WTC11 (cell line): ENCODE data around the gene SPIRE1. TPM values are rescaled to one million over a fixed set of nuclear protein-coding genes. Genes with fewer than 3 reads are reported as not detected.
A peak's percentile ranks its signal among the peaks of the same experiment; 100 is the strongest.

Source experiments
- ATAC-seq: fragments of 200-7000 bp; cut with Tn5 transposase; 2 replicates; pipeline ENCODE4 v1.10.0; 2021; ENCODE audit warnings: mild to moderate bottlenecking, moderate library complexity
- CTCF ChIA-PET: fragments of 300-600 bp; sonication (Branson Sonifier 250); formaldehyde crosslinking; loops from one replicate; lab custom pipeline; 2021; ENCODE audit warnings: antibody characterized with exemption; lab: Charles Lee
- POLR2A ChIA-PET: fragments of 350-600 bp; sonication (Branson Sonifier 250); formaldehyde crosslinking; loops from one replicate; lab custom pipeline; 2021; ENCODE audit warnings: antibody characterized with exemption; lab: Charles Lee
- DNase-seq: peaks from one replicate; pipeline ENCODE4 v3.0.0; 2021; ENCODE audit warnings: low spot score
- H3K27ac Mint-ChIP-seq: 2 replicates; pipeline ENCODE4 v1.8.0; 2021; ENCODE audit warnings: mixed read lengths
- H3K27me3 Mint-ChIP-seq: 2 replicates; pipeline ENCODE4 v1.8.0; 2021; ENCODE audit warnings: low read depth, mild to moderate bottlenecking, moderate library complexity, mixed read lengths
- H3K36me3 Mint-ChIP-seq: 2 replicates; pipeline ENCODE4 v1.8.0; 2021; ENCODE audit warnings: mixed read lengths
- H3K4me1 Mint-ChIP-seq: 2 replicates; pipeline ENCODE4 v1.8.0; 2022; ENCODE audit warnings: mixed read lengths
- H3K4me3 Mint-ChIP-seq: 2 replicates; pipeline ENCODE4 v1.8.0; 2021; ENCODE audit warnings: mild to moderate bottlenecking, moderate library complexity, mixed read lengths
- H3K9me3 Mint-ChIP-seq: 2 replicates; pipeline ENCODE4 v1.8.0; 2021; ENCODE audit warnings: mixed read lengths
- EMX1 ChIP-seq: fragments of 250-450 bp; sonication (Bioruptor Pico); IDR thresholded peaks from 2 replicates; pipeline ENCODE4 v1.8.0; 2021; ENCODE audit warnings: mild to moderate bottlenecking
- FOXP1 ChIP-seq: sonication (generic); formaldehyde crosslinking; IDR thresholded peaks from 2 replicates; pipeline ENCODE4 v1.8.0; 2022; ENCODE audit warnings: missing genetic modification reagents, mild to moderate bottlenecking, moderate library complexity, borderline replicate concordance
- IRF2 ChIP-seq: sonication (generic); formaldehyde crosslinking; IDR thresholded peaks from 2 replicates; pipeline ENCODE4 v1.8.0; 2022; ENCODE audit warnings: low read depth, missing genetic modification reagents, borderline replicate concordance
- KAT7 ChIP-seq: sonication (generic); formaldehyde crosslinking; IDR thresholded peaks from 2 replicates; pipeline ENCODE4 v1.8.1; 2023; ENCODE audit warnings: missing genetic modification reagents, mild to moderate bottlenecking, borderline replicate concordance
- MXD4 ChIP-seq: fragments of 250-450 bp; sonication (Bioruptor Pico); IDR thresholded peaks from 2 replicates; pipeline ENCODE4 v1.8.0; 2021; ENCODE audit warnings: mild to moderate bottlenecking, moderate library complexity, borderline replicate concordance
- NR3C1 ChIP-seq: sonication (generic); formaldehyde crosslinking; conservative IDR thresholded peaks from 2 replicates; pipeline ENCODE4 v1.8.1; 2023; ENCODE audit warnings: low read depth, mild to moderate bottlenecking, missing genetic modification reagents
- SMAD3 ChIP-seq: sonication (generic); formaldehyde crosslinking; IDR thresholded peaks from 2 replicates; pipeline ENCODE4 v1.8.0; 2022; ENCODE audit warnings: missing genetic modification reagents, mild to moderate bottlenecking, borderline replicate concordance
- SP1 ChIP-seq: sonication (generic); formaldehyde crosslinking; conservative IDR thresholded peaks from 2 replicates; pipeline ENCODE4 v1.8.1; 2022; ENCODE audit warnings: missing genetic modification reagents
- TEAD1 ChIP-seq: sonication (generic); formaldehyde crosslinking; IDR thresholded peaks from 2 replicates; pipeline ENCODE4 v1.8.0; 2022; ENCODE audit warnings: mild to moderate bottlenecking, missing genetic modification reagents
- TP53 ChIP-seq: sonication (generic); formaldehyde crosslinking; IDR thresholded peaks from 2 replicates; pipeline ENCODE4 v1.8.1; 2023; ENCODE audit warnings: mild to moderate bottlenecking, missing genetic modification reagents
- ZNF232 ChIP-seq: sonication (generic); formaldehyde crosslinking; IDR thresholded peaks from 2 replicates; pipeline ENCODE4 v1.8.0; 2022; ENCODE audit warnings: mild to moderate bottlenecking, missing genetic modification reagents
- ZNF263 ChIP-seq: sonication (generic); formaldehyde crosslinking; IDR thresholded peaks from 2 replicates; pipeline ENCODE4 v1.8.1; 2022; ENCODE audit warnings: low read depth, mild to moderate bottlenecking, moderate library complexity, missing genetic modification reagents
- total RNA-seq: library from RNA; stranded (reverse); gene quantifications from 3 replicates; pipeline ENCODE4 v1.2.3, GENCODE V29; 2021
- TF ChIP-seq, protein P1 (sequence below): sonication (generic); formaldehyde crosslinking; IDR thresholded peaks from 2 replicates; pipeline ENCODE4 v1.8.0; 2023; ENCODE audit warnings: missing genetic modification reagents, mild to moderate bottlenecking, borderline replicate concordance
- TF ChIP-seq, protein P2 (sequence below): sonication (generic); formaldehyde crosslinking; conservative IDR thresholded peaks from 2 replicates; pipeline ENCODE4 v1.8.1; 2022; ENCODE audit warnings: mild to moderate bottlenecking, missing genetic modification reagents
- TF ChIP-seq, protein P3 (sequence below): fragments of 250-450 bp; sonication (Bioruptor Pico); IDR thresholded peaks from 2 replicates; pipeline ENCODE4 v1.9.0; 2021; ENCODE audit warnings: mild to moderate bottlenecking
- TF ChIP-seq, protein P4 (sequence below): sonication (generic); formaldehyde crosslinking; IDR thresholded peaks from 2 replicates; pipeline ENCODE4 v1.8.1; 2023; ENCODE audit warnings: mild to moderate bottlenecking, missing genetic modification reagents
- TF ChIP-seq, protein P5 (sequence below): sonication (generic); formaldehyde crosslinking; IDR thresholded peaks from 2 replicates; pipeline ENCODE4 v1.8.1; 2022; ENCODE audit warnings: mild to moderate bottlenecking, moderate library complexity, missing genetic modification reagents
- TF ChIP-seq, protein P6 (sequence below): sonication (generic); formaldehyde crosslinking; IDR thresholded peaks from 2 replicates; pipeline ENCODE4 v1.8.0; 2023; ENCODE audit warnings: missing genetic modification reagents

The SPIRE1 gene
- total RNA-seq, 1 experiment from 2014 or later, result 19.3 TPM

DNA sequence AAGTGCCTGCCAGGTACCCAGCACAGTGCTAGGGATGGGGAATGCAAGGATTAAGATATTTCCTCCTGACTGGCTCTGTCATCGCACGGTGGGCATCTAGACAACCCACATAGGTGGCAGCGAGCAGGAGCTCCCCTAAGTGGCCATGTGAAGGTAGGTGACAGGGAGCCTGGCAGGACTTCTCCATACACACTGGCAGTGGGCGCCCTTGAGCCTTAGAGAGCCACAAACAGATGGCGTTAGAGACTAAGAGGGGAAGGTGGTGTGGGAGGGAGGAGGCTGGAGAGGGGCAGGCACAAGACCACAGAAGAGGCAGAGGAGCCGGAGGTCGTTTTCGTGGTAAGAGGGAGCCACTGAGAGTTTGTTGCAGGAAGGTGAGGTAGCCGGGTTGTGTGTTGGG, 235.0 kb downstream of the SPIRE1 start:
- no peak for TF ChIP-seq NR3C1 (CRISPR knock-in tag)
- TF ChIP-seq, protein P1, sequence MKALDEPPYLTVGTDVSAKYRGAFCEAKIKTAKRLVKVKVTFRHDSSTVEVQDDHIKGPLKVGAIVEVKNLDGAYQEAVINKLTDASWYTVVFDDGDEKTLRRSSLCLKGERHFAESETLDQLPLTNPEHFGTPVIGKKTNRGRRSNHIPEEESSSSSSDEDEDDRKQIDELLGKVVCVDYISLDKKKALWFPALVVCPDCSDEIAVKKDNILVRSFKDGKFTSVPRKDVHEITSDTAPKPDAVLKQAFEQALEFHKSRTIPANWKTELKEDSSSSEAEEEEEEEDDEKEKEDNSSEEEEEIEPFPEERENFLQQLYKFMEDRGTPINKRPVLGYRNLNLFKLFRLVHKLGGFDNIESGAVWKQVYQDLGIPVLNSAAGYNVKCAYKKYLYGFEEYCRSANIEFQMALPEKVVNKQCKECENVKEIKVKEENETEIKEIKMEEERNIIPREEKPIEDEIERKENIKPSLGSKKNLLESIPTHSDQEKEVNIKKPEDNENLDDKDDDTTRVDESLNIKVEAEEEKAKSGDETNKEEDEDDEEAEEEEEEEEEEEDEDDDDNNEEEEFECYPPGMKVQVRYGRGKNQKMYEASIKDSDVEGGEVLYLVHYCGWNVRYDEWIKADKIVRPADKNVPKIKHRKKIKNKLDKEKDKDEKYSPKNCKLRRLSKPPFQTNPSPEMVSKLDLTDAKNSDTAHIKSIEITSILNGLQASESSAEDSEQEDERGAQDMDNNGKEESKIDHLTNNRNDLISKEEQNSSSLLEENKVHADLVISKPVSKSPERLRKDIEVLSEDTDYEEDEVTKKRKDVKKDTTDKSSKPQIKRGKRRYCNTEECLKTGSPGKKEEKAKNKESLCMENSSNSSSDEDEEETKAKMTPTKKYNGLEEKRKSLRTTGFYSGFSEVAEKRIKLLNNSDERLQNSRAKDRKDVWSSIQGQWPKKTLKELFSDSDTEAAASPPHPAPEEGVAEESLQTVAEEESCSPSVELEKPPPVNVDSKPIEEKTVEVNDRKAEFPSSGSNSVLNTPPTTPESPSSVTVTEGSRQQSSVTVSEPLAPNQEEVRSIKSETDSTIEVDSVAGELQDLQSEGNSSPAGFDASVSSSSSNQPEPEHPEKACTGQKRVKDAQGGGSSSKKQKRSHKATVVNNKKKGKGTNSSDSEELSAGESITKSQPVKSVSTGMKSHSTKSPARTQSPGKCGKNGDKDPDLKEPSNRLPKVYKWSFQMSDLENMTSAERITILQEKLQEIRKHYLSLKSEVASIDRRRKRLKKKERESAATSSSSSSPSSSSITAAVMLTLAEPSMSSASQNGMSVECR, result no peak
- no peak for TF ChIP-seq TP53
- no peak for TF ChIP-seq FOXP1 (CRISPR knock-in tag)
- TF ChIP-seq ZNF232 (CRISPR knock-in tag), result no peak
- no peak for TF ChIP-seq KAT7
- TF ChIP-seq, protein P2, sequence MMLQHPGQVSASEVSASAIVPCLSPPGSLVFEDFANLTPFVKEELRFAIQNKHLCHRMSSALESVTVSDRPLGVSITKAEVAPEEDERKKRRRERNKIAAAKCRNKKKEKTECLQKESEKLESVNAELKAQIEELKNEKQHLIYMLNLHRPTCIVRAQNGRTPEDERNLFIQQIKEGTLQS (CRISPR knock-in tag), result no peak
- TF ChIP-seq ZNF263, result no peak
- no peak for TF ChIP-seq MXD4 (CRISPR knock-in tag)
- no peak for TF ChIP-seq SMAD3 (CRISPR knock-in tag)
- TF ChIP-seq, protein P3, sequence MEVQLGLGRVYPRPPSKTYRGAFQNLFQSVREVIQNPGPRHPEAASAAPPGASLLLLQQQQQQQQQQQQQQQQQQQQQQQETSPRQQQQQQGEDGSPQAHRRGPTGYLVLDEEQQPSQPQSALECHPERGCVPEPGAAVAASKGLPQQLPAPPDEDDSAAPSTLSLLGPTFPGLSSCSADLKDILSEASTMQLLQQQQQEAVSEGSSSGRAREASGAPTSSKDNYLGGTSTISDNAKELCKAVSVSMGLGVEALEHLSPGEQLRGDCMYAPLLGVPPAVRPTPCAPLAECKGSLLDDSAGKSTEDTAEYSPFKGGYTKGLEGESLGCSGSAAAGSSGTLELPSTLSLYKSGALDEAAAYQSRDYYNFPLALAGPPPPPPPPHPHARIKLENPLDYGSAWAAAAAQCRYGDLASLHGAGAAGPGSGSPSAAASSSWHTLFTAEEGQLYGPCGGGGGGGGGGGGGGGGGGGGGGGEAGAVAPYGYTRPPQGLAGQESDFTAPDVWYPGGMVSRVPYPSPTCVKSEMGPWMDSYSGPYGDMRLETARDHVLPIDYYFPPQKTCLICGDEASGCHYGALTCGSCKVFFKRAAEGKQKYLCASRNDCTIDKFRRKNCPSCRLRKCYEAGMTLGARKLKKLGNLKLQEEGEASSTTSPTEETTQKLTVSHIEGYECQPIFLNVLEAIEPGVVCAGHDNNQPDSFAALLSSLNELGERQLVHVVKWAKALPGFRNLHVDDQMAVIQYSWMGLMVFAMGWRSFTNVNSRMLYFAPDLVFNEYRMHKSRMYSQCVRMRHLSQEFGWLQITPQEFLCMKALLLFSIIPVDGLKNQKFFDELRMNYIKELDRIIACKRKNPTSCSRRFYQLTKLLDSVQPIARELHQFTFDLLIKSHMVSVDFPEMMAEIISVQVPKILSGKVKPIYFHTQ (CRISPR knock-in tag), result no peak
- no peak for TF ChIP-seq SP1 (CRISPR knock-in tag)
- no peak for TF ChIP-seq EMX1 (CRISPR knock-in tag)
- TF ChIP-seq IRF2, result no peak
- no peak for TF ChIP-seq TEAD1 (CRISPR knock-in tag)
- TF ChIP-seq, protein P4, sequence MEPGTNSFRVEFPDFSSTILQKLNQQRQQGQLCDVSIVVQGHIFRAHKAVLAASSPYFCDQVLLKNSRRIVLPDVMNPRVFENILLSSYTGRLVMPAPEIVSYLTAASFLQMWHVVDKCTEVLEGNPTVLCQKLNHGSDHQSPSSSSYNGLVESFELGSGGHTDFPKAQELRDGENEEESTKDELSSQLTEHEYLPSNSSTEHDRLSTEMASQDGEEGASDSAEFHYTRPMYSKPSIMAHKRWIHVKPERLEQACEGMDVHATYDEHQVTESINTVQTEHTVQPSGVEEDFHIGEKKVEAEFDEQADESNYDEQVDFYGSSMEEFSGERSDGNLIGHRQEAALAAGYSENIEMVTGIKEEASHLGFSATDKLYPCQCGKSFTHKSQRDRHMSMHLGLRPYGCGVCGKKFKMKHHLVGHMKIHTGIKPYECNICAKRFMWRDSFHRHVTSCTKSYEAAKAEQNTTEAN (CRISPR knock-in tag), result no peak
- TF ChIP-seq, protein P5, sequence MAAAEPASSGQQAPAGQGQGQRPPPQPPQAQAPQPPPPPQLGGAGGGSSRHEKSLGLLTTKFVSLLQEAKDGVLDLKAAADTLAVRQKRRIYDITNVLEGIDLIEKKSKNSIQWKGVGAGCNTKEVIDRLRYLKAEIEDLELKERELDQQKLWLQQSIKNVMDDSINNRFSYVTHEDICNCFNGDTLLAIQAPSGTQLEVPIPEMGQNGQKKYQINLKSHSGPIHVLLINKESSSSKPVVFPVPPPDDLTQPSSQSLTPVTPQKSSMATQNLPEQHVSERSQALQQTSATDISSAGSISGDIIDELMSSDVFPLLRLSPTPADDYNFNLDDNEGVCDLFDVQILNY (CRISPR knock-in tag), result no peak
- TF ChIP-seq, protein P6, sequence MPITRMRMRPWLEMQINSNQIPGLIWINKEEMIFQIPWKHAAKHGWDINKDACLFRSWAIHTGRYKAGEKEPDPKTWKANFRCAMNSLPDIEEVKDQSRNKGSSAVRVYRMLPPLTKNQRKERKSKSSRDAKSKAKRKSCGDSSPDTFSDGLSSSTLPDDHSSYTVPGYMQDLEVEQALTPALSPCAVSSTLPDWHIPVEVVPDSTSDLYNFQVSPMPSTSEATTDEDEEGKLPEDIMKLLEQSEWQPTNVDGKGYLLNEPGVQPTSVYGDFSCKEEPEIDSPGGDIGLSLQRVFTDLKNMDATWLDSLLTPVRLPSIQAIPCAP (CRISPR knock-in tag), result no peak
- ATAC-seq (peak; percentile 13), DNase-seq (peak; percentile 36)
- no peak overlapping the region for H3K4me3 Mint-ChIP-seq
- peaks cover 31% of the 10 kb centered on the region for H3K36me3 Mint-ChIP-seq
- no peaks in the 10 kb centered on the region for H3K27me3 Mint-ChIP-seq
- H3K27ac Mint-ChIP-seq, result peak overlapping the region; percentile 36; the same call in 1 of the 2 replicates
- ChIA-PET POLR2A (interaction anchor here (0.5 kb wide), 1 partner anchor 1510 kb away, joined by 3 read pairs; no protein-coding TSS in a partner anchor), CTCF (interaction anchor here (1.0 to 3.1 kb wide), 8 partner anchors 9 to 151 kb away, joined by 3 to 18 read pairs (median 4); partner anchors contain the start of gene PRELID3A)
- peaks cover 10% of the 10 kb centered on the region for H3K4me1 Mint-ChIP-seq
- 0 out of 2 replicates have a peak, but pooled peaks cover 6% of the 10 kb centered on the region for H3K9me3 Mint-ChIP-seq
